T-helper 17 cell (primary cell): Measurements from ENCODE around the gene DOCK9. TPM values are rescaled to one million over a fixed set of nuclear protein-coding genes. Genes with fewer than 3 reads are reported as not detected.
A peak's percentile ranks its signal among the peaks of the same experiment; 100 is the strongest.
"Not testable (repeated sequence)": the region's sequence is repeated elsewhere in the genome, so short reads cannot be mapped to it uniquely, and the experiment has no call there.

ENCODE experiments used
- ATAC-seq: fragments of 150-1000 bp; cut with Tn5 transposase; 2 replicates; pipeline ENCODE4 v1.10.0; 2021; ENCODE audit warnings: mild to moderate bottlenecking, moderate library complexity
- DNase-seq, 3 donors: peaks; one replicate each; pipeline versions ENCODE4 v3.0.0 to v3.0.0-alpha.2; 2020 to 2021
- H3K9me3 ChIP-seq: one replicate; pipeline ENCODE4 v1.7.0; 2013; ENCODE audit warnings: low read length, mild to moderate bottlenecking; ENCODE audit not compliant: control insufficient read depth, poor library complexity, severe bottlenecking
- H3K27ac Mint-ChIP-seq: one replicate; pipeline ENCODE4 v1.8.0; 2022; ENCODE audit warnings: mild to moderate bottlenecking, moderate library complexity, mixed read lengths
- H3K27me3 Mint-ChIP-seq: one replicate; pipeline ENCODE4 v1.8.0; 2022; ENCODE audit warnings: mixed read lengths
- H3K36me3 Mint-ChIP-seq: one replicate; pipeline ENCODE4 v1.8.0; 2022; ENCODE audit warnings: low read depth, mixed read lengths
- H3K4me1 Mint-ChIP-seq: one replicate; pipeline ENCODE4 v1.8.0; 2022; ENCODE audit warnings: mild to moderate bottlenecking, mixed read lengths
- H3K4me3 Mint-ChIP-seq: one replicate; pipeline ENCODE4 v1.8.0; 2022; ENCODE audit warnings: mild to moderate bottlenecking, moderate library complexity, mixed read lengths
- total RNA-seq, 4 donors: library from RNA in 2 of 4; stranded (reverse) in 2 of 4; gene quantifications; one replicate each; pipeline ENCODE4 v1.2.3 and lab custom pipeline; 2022 to 2026

Gene DOCK9
- total RNA-seq, 2 donors from 2014 or later: 95.2 to 119 TPM

GRCh38 chr13:98906746-98907502, 70.9 kb downstream of the DOCK9 start:
- Mint-ChIP-seq H3K4me1 (peaks cover 13% of the 10 kb centered on the region), H3K27ac (no peak overlapping the region), H3K27me3 (no peaks in the 10 kb centered on the region), H3K4me3 (no peak overlapping the region), H3K36me3 (peaks cover 18% of the 10 kb centered on the region)
- H3K9me3 ChIP-seq: no peaks in the 10 kb centered on the region
- DNase-seq (no peak), ATAC-seq (no peak)

- peaks cover 18% of the 10 kb centered on the region for H3K36me3 Mint-ChIP-seq
- no peak for ATAC-seq
- H3K9me3 ChIP-seq: no peaks in the 10 kb centered on the region
- no peak for DNase-seq
- no peak overlapping the region for H3K4me3 Mint-ChIP-seq
- H3K27me3 Mint-ChIP-seq: no peaks in the 10 kb centered on the region
- H3K27ac Mint-ChIP-seq: peak overlapping the region; percentile 14
- H3K4me1 Mint-ChIP-seq: peaks cover 5% of the 10 kb centered on the region
These were observed 72.7 kb downstream of the DOCK9 start for GRCh38 chr13:98905199-98905598.

- Mint-ChIP-seq H3K27me3 (no peaks in the 10 kb centered on the region), H3K4me1 (peaks cover 13% of the 10 kb centered on the region), H3K4me3 (no peak overlapping the region), H3K36me3 (peaks cover 25% of the 10 kb centered on the region), H3K27ac (no peak overlapping the region)
- ATAC-seq: no peak
- H3K9me3 ChIP-seq: no peaks in the 10 kb centered on the region
- DNase-seq: no peak
These were observed 77.4 kb downstream of the DOCK9 start for GRCh38 chr13:98900442-98900841.

- ATAC-seq: no peak
- no peaks in the 10 kb centered on the region for H3K9me3 ChIP-seq
- Mint-ChIP-seq H3K36me3 (peaks cover 17% of the 10 kb centered on the region), H3K4me3 (no peak overlapping the region), H3K27ac (peak overlapping the region; percentile 78), H3K4me1 (peaks cover 12% of the 10 kb centered on the region), H3K27me3 (no peaks in the 10 kb centered on the region)
- DNase-seq: no peak
These were observed 80.2 kb downstream of the DOCK9 start for GRCh38 chr13:98897706-98898105.

- Mint-ChIP-seq H3K27ac (peak overlapping the region; percentile 78), H3K36me3 (peaks cover 16% of the 10 kb centered on the region)
- no peaks in the 10 kb centered on the region for H3K9me3 ChIP-seq
These were observed 81.1 kb downstream of the DOCK9 start for GRCh38 chr13:98896868-98897144.

GRCh38 chr13:98896083-98896867, 81.6 kb downstream of the DOCK9 start:
- no peak overlapping the region for H3K4me3 Mint-ChIP-seq
- ATAC-seq (no peak), DNase-seq (no peak)
- peak overlapping the region; percentile 78 for H3K27ac Mint-ChIP-seq
- no peaks in the 10 kb centered on the region for H3K27me3 Mint-ChIP-seq
- H3K9me3 ChIP-seq: no peaks in the 10 kb centered on the region
- H3K4me1 Mint-ChIP-seq: peaks cover 12% of the 10 kb centered on the region
- peaks cover 16% of the 10 kb centered on the region for H3K36me3 Mint-ChIP-seq

More at GRCh38 chr13:98896868-98897144, 81.1 kb downstream of the DOCK9 start:
- Mint-ChIP-seq H3K27me3 (no peaks in the 10 kb centered on the region), H3K4me3 (no peak overlapping the region), H3K4me1 (peaks cover 12% of the 10 kb centered on the region)
- ATAC-seq (no peak), DNase-seq (no peak)

- ATAC-seq, H3K27me3 Mint-ChIP-seq, H3K9me3 ChIP-seq, DNase-seq, H3K4me3 Mint-ChIP-seq, H3K27ac Mint-ChIP-seq: not testable (repeated sequence)
- Mint-ChIP-seq H3K36me3 (peaks cover 12% of the 10 kb centered on the region), H3K4me1 (peaks cover 14% of the 10 kb centered on the region)
These were observed 83.0 kb downstream of the DOCK9 start for GRCh38 chr13:98894814-98895213.

- no peak for ATAC-seq
- H3K27me3 Mint-ChIP-seq: no peaks in the 10 kb centered on the region
- DNase-seq: no peak
- H3K36me3 Mint-ChIP-seq: peaks cover 12% of the 10 kb centered on the region
- H3K27ac Mint-ChIP-seq: no peak overlapping the region
- H3K9me3 ChIP-seq: no peaks in the 10 kb centered on the region
- H3K4me3 Mint-ChIP-seq: no peak overlapping the region
- H3K4me1 Mint-ChIP-seq: peaks cover 16% of the 10 kb centered on the region
These were observed 84.5 kb downstream of the DOCK9 start for GRCh38 chr13:98893371-98893770.

GRCh38 chr13:98892821-98893220, 85.0 kb downstream of the DOCK9 start:
- H3K9me3 ChIP-seq: no peaks in the 10 kb centered on the region
- Mint-ChIP-seq H3K4me1 (peaks cover 16% of the 10 kb centered on the region), H3K4me3 (no peak overlapping the region), H3K36me3 (peaks cover 12% of the 10 kb centered on the region), H3K27ac (peak overlapping the region; percentile 77), H3K27me3 (no peaks in the 10 kb centered on the region)
- no peak for DNase-seq
- ATAC-seq: no peak

- Mint-ChIP-seq H3K36me3 (peaks cover 9% of the 10 kb centered on the region), H3K4me3 (no peak overlapping the region), H3K4me1 (peaks cover 12% of the 10 kb centered on the region), H3K27ac (peak overlapping the region; percentile 77), H3K27me3 (no peaks in the 10 kb centered on the region)
- ATAC-seq (no peak), DNase-seq (no peak)
- H3K9me3 ChIP-seq: no peaks in the 10 kb centered on the region
These were observed 85.8 kb downstream of the DOCK9 start for GRCh38 chr13:98892077-98892476.

- H3K9me3 ChIP-seq: no peaks in the 10 kb centered on the region
- Mint-ChIP-seq H3K36me3 (peaks cover 8% of the 10 kb centered on the region), H3K4me3 (no peak overlapping the region), H3K4me1 (peaks cover 8% of the 10 kb centered on the region), H3K27ac (peak overlapping the region; percentile 67), H3K27me3 (no peaks in the 10 kb centered on the region)
- no peak for DNase-seq
- ATAC-seq: no peak
These were observed 86.9 kb downstream of the DOCK9 start for GRCh38 chr13:98890925-98891324.

- peaks cover 8% of the 10 kb centered on the region for H3K36me3 Mint-ChIP-seq
- DNase-seq (no peak), ATAC-seq (no peak)
- H3K27me3 Mint-ChIP-seq: no peaks in the 10 kb centered on the region
- H3K9me3 ChIP-seq: no peaks in the 10 kb centered on the region
- no peak overlapping the region for H3K4me3 Mint-ChIP-seq
- H3K4me1 Mint-ChIP-seq: peaks cover 8% of the 10 kb centered on the region
- H3K27ac Mint-ChIP-seq: peak overlapping the region; percentile 67
These were observed 87.7 kb downstream of the DOCK9 start for GRCh38 chr13:98890186-98890585.

- peaks cover 9% of the 10 kb centered on the region for H3K36me3 Mint-ChIP-seq
These were observed 88.3 kb downstream of the DOCK9 start for GRCh38 chr13:98889419-98890085.

More at GRCh38 chr13:98889419-98890085, 88.3 kb downstream of the DOCK9 start:
- peaks cover 8% of the 10 kb centered on the region for H3K4me1 Mint-ChIP-seq
- no peak for ATAC-seq
- no peak overlapping the region for H3K4me3 Mint-ChIP-seq
- peak overlapping the region; percentile 67 for H3K27ac Mint-ChIP-seq
- no peak for DNase-seq
- H3K9me3 ChIP-seq: no peaks in the 10 kb centered on the region
- H3K27me3 Mint-ChIP-seq: no peaks in the 10 kb centered on the region
